GM18909 (cell line): Measurements from ENCODE around the gene OLFM2.
"Not testable (repeated sequence)": the region's sequence is repeated elsewhere in the genome, so short reads cannot be mapped to it uniquely, and the experiment has no call there.

Experiments
- ATAC-seq: cut with Tn5 transposase; IDR thresholded peaks from one replicate; pipeline ENCODE4 v1.9.1; 2021; ENCODE audit warnings: mild to moderate bottlenecking; ENCODE audit not compliant: unreplicated experiment, poor library complexity

The OLFM2 gene

GRCh38 chr19:9871626-9872338, 64.5 kb downstream of the OLFM2 start:
- ATAC-seq = no peak

- ATAC-seq = no peak
Observed at GRCh38 chr19:9868983-9869617, 67.2 kb downstream of the OLFM2 start.

DNA sequence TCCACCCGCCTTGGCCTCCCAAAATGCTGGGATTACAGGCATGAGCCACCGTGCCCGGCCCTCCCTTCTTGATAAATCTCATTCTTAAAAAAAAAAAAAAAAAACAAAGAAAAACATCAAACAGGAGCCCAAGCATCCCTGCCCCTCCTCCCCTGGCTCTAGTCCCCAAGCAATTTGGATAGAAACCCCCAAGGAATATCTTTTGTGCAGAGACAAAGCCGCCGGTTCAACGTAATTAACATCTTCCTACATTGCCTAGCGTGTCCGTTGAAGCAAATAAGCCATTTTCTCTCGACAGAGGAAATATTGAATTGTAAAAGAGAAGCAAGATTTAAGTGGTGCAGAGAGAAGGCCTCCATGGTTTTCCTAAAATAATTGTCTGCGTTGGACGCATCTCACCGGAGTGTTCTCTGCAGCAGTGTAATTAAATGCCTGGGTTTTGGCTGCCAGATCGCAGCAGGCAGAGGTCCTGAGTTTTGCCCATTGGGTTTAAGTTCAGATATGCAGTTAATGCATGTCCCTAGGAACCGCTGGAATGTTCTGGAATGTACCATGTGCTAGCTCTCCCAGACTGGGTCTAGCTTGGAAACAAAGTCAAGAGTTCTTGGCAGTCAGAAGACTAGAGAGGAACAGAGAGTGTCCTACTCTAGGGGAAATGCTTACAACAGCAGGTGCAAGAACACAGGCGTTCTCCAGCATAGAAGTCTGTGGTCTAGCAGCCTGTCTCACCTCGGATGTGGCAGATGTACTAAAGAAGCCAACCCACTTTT, 70.4 kb downstream of the OLFM2 start:
- no peak for ATAC-seq

DNA sequence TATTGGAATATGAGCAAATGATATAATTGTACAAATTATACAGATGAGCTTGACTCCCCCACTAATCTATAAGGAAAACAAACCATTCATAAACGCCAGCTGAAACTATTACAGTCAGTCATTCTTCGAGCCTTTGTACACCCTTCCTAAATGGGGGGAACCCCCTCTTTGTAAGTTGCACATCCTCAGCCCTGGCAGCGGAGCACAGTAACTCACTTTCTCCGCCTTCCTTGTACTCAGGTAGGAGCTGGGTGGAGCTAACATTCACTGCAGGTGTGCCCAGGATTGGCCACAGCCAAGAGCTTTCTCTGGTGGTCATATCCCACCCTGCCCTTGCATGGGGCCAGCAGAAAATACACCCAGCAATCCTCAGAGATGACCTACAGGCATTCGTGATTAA, 72.6 kb downstream of the OLFM2 start:
- no peak for ATAC-seq

GRCh38 chr19:9862938-9863337, 73.4 kb downstream of the OLFM2 start:
- no peak for ATAC-seq

GRCh38 chr19:9861503-9861902, 74.8 kb downstream of the OLFM2 start:
- no peak for ATAC-seq

GRCh38 chr19:9860407-9860806, 75.9 kb downstream of the OLFM2 start:
- no peak for ATAC-seq

- no peak for ATAC-seq
Observed at GRCh38 chr19:9858766-9859165, 77.5 kb downstream of the OLFM2 start.

DNA sequence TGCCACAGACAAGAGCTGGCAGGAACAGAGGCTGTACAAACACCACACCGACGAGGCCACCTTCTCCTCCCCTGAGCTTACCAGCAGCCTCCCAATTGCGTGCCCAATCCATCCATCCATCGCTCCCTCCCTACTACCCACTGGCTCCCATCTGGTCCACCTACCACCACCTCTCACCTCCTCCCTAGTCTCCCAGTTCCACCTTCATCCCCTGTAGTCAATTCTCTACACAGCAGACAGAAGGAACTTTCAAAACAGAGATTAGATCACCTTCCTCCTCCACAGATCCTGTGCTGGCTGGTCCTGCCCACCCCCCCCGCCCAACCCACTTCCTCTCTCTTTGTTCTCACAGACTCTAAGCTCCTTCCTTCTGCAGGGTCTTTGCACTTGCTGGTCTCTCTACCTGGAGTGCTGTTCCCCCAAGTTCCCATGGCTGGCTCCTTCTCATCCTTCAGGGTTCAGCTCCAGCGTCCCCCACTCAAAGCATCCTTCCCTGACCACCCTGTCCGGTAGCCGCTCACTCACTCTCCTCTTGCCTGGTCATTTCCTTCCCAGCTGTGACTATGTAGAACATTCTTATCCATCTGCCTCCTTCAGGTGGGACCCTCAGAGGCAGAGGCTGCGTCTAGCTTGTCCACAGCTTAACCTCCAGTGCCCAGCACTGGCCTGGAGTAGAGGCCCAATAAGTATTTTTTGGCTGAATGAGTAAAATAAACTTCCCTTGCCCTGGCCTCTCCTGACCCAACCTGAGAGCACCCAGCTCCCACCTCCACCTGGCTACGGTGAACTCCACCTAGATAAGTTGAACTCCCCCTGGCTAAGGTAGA, 78.2 kb downstream of the OLFM2 start:
- no peak for ATAC-seq

- no peak for ATAC-seq
Observed at GRCh38 chr19:9857076-9857721, 79.1 kb downstream of the OLFM2 start.

DNA sequence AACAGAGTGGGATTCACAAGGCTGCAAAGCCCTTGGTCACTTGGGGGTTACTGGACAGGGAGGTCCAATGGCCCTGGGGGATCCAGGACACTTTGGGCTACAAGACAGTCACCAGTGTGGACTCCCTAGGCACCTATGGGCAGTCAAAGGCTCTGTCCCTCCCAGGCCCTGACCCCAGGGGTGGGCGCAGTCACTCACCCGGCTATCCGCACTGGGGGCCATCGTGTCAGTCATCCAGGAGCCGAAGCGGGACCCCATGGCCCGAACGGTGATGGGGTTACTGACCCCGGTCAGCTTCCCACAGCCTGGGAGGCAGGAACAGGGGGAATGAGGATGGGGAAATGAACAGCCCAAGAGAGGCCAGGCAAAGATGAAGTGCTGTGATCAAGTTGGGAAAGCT, 79.7 kb downstream of the OLFM2 start:
- no peak for ATAC-seq

GRCh38 chr19:9854282-9854846, 82.0 kb downstream of the OLFM2 start:
- no peak for ATAC-seq

DNA sequence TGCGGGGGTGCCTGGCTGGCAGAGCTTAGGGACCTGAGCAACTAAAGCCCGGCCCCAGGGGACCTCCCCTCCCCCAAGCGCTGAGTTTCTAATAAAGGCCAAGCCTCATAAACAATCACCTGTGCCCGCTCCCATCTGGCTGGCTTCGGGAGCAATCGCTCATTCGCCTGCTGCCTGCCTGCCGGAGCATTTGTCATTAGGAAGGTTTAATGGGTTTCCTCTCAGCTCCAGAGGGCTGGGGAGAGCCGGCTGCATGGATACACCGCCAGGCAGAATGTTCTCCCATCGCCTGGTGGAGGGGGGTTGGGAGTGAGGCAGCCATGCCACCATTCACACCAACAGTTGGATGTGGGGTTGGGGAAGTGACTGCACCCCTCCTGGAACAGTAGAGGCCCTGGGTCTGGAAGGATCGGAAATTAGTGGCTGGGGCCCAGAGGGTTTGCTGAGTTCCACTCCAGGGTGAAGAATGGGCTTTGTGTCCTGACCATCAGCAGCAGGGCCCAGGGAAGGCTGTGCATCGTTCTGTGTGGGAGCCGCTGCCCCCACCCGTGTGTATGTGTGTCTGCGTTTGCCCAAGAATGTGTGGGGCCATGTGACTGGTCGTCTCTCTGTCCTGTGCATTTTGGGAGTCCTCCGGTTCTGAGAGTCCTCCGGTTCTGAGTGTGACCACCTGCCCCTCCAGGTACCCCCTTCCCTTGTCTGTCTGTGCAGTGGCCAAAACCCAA, 85.9 kb downstream of the OLFM2 start:
- ATAC-seq = no peak

GRCh38 chr19:9849791-9850190, 86.5 kb downstream of the OLFM2 start:
- ATAC-seq = no peak

DNA sequence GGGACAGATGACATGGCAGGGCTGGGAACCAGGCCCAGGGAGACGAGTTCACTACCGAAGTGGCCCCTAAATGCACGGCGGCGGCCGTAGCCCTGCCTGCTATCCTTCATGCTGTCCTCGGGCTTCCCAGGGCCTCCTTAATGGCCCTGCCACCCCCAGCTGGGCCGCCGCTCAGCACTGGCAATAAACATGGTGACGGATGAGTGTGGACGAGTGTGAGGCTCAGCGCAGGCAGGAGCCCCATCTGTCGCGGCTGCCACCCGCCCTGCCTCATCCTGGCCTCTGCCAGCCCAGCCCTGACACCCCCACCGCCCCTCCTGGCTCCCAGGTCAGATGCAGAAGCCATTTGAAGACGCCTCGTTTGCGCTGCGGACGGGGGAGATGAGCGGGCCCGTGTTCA, 87.6 kb downstream of the OLFM2 start:
- ATAC-seq = no peak

DNA sequence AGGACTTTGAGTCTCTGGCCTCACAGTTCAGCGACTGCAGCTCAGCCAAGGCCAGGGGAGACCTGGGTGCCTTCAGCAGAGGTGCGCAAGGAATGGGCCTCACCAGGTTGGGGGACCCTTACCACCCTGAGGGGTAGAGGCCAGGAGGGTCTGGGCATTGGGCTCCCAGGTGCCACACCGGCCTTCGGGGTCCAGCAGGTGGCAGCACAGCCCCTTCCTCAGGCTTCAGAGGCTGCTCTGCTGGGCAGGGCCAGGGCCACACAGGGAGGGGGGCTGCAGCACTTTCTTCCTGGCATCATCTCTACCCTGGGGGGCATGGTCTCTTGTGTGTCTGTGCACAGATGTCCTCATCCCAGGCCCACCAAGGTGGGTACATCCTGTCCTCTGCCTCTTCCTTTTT, 88.3 kb downstream of the OLFM2 start:
- no peak for ATAC-seq

DNA sequence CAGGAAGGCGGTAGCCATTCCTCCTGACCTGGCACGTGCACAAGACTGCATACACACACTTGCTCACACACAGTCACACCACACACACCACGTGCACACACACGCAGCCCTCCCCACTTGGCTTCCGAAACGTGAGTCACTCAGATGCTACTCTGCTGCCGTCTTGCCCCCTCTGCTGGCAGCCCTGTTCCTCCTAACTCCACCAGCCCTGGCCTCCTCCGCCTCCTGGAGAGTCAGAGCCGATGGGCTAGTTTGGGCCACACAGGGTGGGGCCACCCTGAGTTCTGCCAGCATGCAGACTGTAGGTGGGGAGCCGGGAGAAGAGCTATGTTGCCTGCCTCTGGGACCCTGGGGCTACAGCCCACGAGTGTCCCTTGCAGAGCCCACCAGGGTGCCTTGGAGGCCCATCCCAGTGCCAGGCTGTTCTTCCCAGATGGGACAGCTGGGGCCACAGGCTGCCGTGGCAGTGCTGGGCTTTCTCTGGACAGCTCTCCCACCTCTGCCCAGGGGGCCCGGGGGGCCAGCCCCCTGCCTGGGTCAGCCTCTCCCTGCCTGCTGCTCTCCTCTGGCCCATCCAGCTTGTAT, 89.1 kb downstream of the OLFM2 start:
- ATAC-seq = no peak

- ATAC-seq = not testable (repeated sequence)
Observed at GRCh38 chr19:9843626-9844273, 92.6 kb downstream of the OLFM2 start.
